ENCODE results near the gene ALDH5A1. TPM values are rescaled to one million over a fixed set of nuclear protein-coding genes. Genes with fewer than 3 reads are reported as not detected.

ALDH5A1 gene
- total RNA-seq, 1 donor from 2014 or later = 0.53 TPM

DNA sequence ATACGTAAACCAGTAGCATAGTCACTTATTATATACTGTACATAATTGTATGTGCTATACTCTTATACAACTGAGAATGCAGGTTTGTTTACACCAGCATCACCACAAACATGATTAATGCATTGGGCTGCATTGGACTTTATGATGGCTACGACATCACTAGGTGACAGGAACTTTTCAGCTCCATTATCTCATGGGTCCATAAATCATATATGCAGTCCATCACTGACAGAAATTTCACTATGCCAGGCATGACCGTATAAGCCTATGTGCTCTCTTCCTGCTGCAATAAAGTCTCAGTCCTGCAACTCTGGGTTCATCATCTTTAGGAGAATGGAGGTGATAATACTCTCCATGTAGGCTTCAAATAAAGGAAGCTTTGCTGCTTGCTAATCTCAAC, 45.4 kb downstream of the ALDH5A1 start:
- TF ChIP-seq, protein P1, sequence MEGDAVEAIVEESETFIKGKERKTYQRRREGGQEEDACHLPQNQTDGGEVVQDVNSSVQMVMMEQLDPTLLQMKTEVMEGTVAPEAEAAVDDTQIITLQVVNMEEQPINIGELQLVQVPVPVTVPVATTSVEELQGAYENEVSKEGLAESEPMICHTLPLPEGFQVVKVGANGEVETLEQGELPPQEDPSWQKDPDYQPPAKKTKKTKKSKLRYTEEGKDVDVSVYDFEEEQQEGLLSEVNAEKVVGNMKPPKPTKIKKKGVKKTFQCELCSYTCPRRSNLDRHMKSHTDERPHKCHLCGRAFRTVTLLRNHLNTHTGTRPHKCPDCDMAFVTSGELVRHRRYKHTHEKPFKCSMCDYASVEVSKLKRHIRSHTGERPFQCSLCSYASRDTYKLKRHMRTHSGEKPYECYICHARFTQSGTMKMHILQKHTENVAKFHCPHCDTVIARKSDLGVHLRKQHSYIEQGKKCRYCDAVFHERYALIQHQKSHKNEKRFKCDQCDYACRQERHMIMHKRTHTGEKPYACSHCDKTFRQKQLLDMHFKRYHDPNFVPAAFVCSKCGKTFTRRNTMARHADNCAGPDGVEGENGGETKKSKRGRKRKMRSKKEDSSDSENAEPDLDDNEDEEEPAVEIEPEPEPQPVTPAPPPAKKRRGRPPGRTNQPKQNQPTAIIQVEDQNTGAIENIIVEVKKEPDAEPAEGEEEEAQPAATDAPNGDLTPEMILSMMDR (IDR thresholded peaks at IDR 0.05; ENCODE audit: insufficient read depth, low read length, severe bottlenecking) = no peak
- no peaks in the 10 kb centered on the region for H3K27me3 ChIP-seq (ENCODE audit: control insufficient read depth, insufficient read depth, low read length)
- FAIRE-seq = no peak
- no peaks in the 10 kb centered on the region for H3K36me3 ChIP-seq (ENCODE audit: control insufficient read depth, insufficient read depth, low read length)
- no peak overlapping the region for H3K4me3 ChIP-seq (ENCODE audit: low read depth, low read length)
- DNase-seq (ENCODE audit: low read depth) = no peak

DNA sequence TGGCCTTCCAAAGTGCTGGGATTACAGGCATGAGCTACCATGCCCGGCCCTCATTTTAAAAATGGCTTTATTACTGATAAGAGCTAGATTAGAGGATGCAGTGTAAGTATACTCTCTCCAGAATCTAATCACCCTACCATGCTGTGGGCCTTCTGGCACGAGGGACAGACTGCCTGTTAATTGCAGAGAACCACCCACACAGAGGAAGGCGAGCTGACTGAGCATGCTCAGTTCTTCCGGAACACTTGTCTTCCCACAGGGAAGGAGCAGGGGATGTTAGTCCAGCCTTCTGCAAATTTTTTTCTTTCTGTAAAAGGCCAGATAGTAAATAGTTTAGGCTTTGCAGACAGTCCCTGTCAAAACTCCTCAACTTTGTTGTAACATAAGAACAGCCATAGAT, 48.9 kb downstream of the ALDH5A1 start:
- Histone ChIP-seq H3K4me3 (ENCODE audit: low read depth, low read length) (no peak overlapping the region), H3K36me3 (ENCODE audit: control insufficient read depth, insufficient read depth, low read length) (no peaks in the 10 kb centered on the region), H3K27me3 (ENCODE audit: control insufficient read depth, insufficient read depth, low read length) (no peaks in the 10 kb centered on the region)
- DNase-seq (ENCODE audit: low read depth) (no peak), FAIRE-seq (no peak)
- TF ChIP-seq, protein P1 (IDR thresholded peaks at IDR 0.05; ENCODE audit: insufficient read depth, low read length, severe bottlenecking) = no peak

DNA sequence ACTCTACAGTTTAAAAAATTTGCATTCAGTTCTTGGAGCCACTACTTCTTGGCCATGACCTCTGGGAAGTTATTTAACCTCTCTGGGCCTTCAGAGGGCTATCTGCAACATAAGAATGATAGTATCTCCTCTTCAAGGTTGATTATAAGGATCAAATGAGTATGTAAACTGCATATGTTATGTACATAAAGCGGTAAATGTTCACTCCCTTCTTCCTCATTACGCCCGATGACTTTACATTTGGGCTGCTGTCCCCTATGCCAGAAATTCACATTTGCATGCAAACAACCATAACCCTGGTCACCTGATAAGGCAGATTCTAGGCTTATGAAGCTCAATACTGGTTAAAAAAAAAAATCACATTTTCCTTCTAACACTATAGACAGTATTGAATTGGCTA, 50.4 kb downstream of the ALDH5A1 start:
- no peak for DNase-seq (ENCODE audit: low read depth)
- TF ChIP-seq, protein P1 (IDR thresholded peaks at IDR 0.05; ENCODE audit: insufficient read depth, low read length, severe bottlenecking) = no peak
- Histone ChIP-seq H3K4me3 (ENCODE audit: low read depth, low read length) (no peak overlapping the region), H3K27me3 (ENCODE audit: control insufficient read depth, insufficient read depth, low read length) (no peaks in the 10 kb centered on the region), H3K36me3 (ENCODE audit: control insufficient read depth, insufficient read depth, low read length) (no peaks in the 10 kb centered on the region)
- no peak for FAIRE-seq

DNA sequence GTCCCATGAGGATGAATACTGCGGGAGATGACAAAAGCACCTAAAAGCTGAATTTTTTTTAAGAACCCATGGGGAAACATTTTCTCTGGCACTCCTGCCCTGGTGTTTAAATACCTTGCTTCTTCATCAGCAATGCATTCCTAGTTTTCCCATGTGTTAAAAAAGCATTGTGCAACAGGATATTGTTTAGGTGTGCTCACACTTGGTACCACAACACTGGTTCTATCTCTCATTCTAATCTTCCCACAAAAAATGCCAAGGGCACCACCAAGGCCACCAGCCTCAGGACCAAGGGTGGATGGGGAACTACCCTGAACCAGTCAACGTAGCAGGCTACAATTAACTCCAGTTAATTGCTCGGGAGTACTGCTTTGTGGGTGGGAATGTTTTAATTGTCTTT, 50.9 kb downstream of the ALDH5A1 start:
- TF ChIP-seq, protein P1 (IDR thresholded peaks at IDR 0.05; ENCODE audit: insufficient read depth, low read length, severe bottlenecking) = no peak
- Histone ChIP-seq H3K36me3 (ENCODE audit: control insufficient read depth, insufficient read depth, low read length) (no peaks in the 10 kb centered on the region), H3K4me3 (ENCODE audit: low read depth, low read length) (no peak overlapping the region), H3K27me3 (ENCODE audit: control insufficient read depth, insufficient read depth, low read length) (no peaks in the 10 kb centered on the region)
- DNase-seq (ENCODE audit: low read depth) (no peak), FAIRE-seq (no peak)

DNA sequence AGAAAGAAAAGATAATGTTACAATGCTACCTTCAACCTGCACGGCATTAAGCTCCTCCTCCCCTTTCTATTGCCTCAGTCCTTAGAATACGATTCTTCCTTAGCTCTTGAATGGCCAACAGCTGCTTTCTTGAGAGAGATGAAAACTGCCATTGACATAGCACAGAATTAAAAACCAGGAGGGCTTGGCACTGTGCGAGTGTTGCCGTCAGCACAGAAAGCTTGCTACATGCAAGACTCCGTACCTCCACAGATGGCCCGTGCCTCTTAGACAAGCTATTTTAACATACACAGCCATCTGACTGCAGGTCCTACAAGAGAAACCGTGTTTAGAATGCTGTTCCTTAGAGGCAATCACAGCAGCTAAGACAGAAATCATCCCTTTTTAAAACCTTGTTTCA, 51.7 kb downstream of the ALDH5A1 start:
- Histone ChIP-seq H3K36me3 (ENCODE audit: control insufficient read depth, insufficient read depth, low read length) (no peaks in the 10 kb centered on the region), H3K27me3 (ENCODE audit: control insufficient read depth, insufficient read depth, low read length) (no peaks in the 10 kb centered on the region), H3K4me3 (ENCODE audit: low read depth, low read length) (no peak overlapping the region)
- FAIRE-seq = no peak
- TF ChIP-seq, protein P1 (IDR thresholded peaks at IDR 0.05; ENCODE audit: insufficient read depth, low read length, severe bottlenecking) = no peak
- no peak for DNase-seq (ENCODE audit: low read depth)

DNA sequence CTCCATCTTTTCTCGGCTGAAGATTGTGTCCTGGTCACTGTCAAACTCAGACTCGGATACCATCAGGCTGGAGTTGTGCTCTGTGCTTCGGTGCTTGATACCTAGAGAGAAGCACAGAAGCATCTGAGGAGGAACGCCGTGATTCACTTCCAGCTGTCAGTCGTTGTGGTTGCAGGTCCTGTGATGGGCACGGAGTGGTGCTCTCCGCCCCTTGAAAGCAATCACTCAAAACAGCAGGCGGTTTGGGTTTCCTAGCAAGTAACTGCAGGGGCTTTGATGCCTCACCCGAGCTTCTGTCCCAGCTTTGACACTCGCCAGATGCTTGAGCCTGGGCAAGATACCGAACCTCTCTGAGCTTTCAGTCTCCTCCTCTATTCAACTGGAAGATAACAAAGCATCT, 52.5 kb downstream of the ALDH5A1 start:
- TF ChIP-seq, protein P1 (IDR thresholded peaks at IDR 0.05; ENCODE audit: insufficient read depth, low read length, severe bottlenecking) = no peak
- DNase-seq (ENCODE audit: low read depth) (no peak), FAIRE-seq (peak; percentile 28)
- Histone ChIP-seq H3K4me3 (ENCODE audit: low read depth, low read length) (no peak overlapping the region), H3K27me3 (ENCODE audit: control insufficient read depth, insufficient read depth, low read length) (no peaks in the 10 kb centered on the region), H3K36me3 (ENCODE audit: control insufficient read depth, insufficient read depth, low read length) (no peaks in the 10 kb centered on the region)

All from bronchial epithelial cell (primary cell).